ENCODE measurements around the gene OXT. TPM values are rescaled to one million over a fixed set of nuclear protein-coding genes. Genes with fewer than 3 reads are reported as not detected.
A peak's percentile ranks its signal among the peaks of the same experiment; 100 is the strongest.

The OXT gene
- total and polyA plus RNA-seq, 2 of the 13 experiments (the other 11 are each of a cell fraction or from before 2014, with no cell fraction given), result not detected

GRCh38 chr20:3081641-3082040 lies 10.2 kb downstream of the OXT start:
- Histone ChIP-seq H2AFZ (ENCODE audit: low read length) (no peak overlapping the region), H3K4me2 (ENCODE audit: low read depth, low read length) (no peak overlapping the region), H3K36me3 (replicated peaks in 1 of 2; ENCODE audit: control insufficient read depth in 1 of 2, insufficient read depth in 2 of 2, low read length in 2 of 2) (no peaks in the 10 kb centered on the region), H3K27me3 (ENCODE audit: control insufficient read depth in 1 of 2, insufficient read depth in 2 of 2, low read length in 2 of 2) (peaks cover 27 to 55% of the 10 kb centered on the region in 2 experiments), H3K9ac (ENCODE audit: insufficient read depth, low read depth, low read length) (no peak overlapping the region), H3K27ac (ENCODE audit: extremely low read length, insufficient read depth, low read length) (no peak overlapping the region), H4K20me1 (ENCODE audit: insufficient read depth, low read length) (no peaks in the 10 kb centered on the region), H3K79me2 (ENCODE audit: insufficient read depth, low read length) (no peaks in the 10 kb centered on the region), H3K9me3 (ENCODE audit: low read length) (no peaks in the 10 kb centered on the region), H3K4me1 (ENCODE audit: insufficient read depth, low read length) (peaks cover 58% of the 10 kb centered on the region), H3K4me3 (replicated peaks in 1 of 3; ENCODE audit: insufficient read depth in 1 of 3, low read depth in 2 of 3, low read length in 3 of 3) (no peak overlapping the region)
- POLR2A ChIA-PET, result no interaction called here
- DNase-seq (ENCODE audit: low spot score) (no peak), ATAC-seq (no peak), FAIRE-seq (no peak)
- TF ChIP-seq HES4 (CRISPR knock-in tag; IDR thresholded peaks at IDR 0.05; ENCODE audit: borderline replicate concordance), result peak; percentile 54; the same call in 1 of the 2 replicates
- no peak for TF ChIP-seq ZNF570 (CRISPR knock-in tag; IDR thresholded peaks at IDR 0.05; ENCODE audit: borderline replicate concordance)
- no peak for TF ChIP-seq MLLT10 (CRISPR knock-in tag; IDR thresholded peaks at IDR 0.05)
- in situ Hi-C loops (cut with HindIII; ENCODE audit: extremely low pct_ligation_motif_present, low pct_unique_long_range_greater_than_20kb) (no loop called here), intact Hi-C loops (cut with micrococcal nuclease; ENCODE audit: unreplicated experiment) (no loop called here)
- CTCF ChIA-PET (ENCODE audit: low intra/inter-chr PET ratio, low total read pairs), result no interaction called here
- 55% methylated on average over 11 of the region's 11 CpGs for WGBS (ENCODE audit: low lambda C conversion rate)
- BruUV-seq (replicated peaks), result no TSS peak

DNA sequence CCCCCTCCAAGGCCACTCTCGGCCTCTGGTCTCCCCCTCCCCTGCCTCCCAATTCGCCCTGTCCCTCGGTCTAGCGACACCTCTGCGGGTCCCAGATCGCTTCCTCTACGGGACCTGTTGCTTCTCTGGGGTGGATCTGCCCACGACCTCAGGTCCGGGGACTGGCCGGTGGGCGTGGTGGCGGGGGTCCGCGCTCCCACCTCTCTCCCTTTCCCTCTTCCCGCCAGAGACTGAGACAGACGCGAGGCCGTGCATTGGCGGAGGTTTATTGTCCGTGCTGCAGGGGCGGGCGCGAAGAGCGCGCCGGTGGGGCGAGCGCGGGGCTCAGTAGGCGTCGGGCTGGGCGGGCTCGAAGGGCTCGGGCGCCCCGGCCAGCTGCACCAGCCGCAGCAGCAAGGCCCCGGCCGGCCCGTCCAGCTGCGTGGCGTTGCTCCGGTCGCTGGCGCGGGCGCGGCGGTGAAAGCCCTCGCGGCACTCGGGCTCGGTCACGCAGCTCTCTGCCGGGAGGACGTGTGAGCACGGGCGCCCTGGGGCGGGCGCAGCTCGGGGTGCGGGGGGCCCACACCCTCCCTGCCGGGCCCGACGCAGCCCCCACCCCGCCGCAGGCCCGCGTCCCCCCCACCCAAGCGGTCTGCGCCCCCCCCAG lies 11.0 kb downstream of the OXT start:
- Histone ChIP-seq H3K27ac (ENCODE audit: extremely low read length, insufficient read depth, low read length) (no peak overlapping the region), H3K9ac (ENCODE audit: insufficient read depth, low read depth, low read length) (no peak overlapping the region), H3K36me3 (replicated peaks in 1 of 2; ENCODE audit: control insufficient read depth in 1 of 2, insufficient read depth in 2 of 2, low read length in 2 of 2) (no peaks in the 10 kb centered on the region), H2AFZ (ENCODE audit: low read length) (no peak overlapping the region), H3K9me3 (ENCODE audit: low read length) (no peaks in the 10 kb centered on the region), H3K4me2 (ENCODE audit: low read depth, low read length) (peak overlapping the region; percentile 43), H3K4me3 (replicated peaks in 1 of 3; ENCODE audit: insufficient read depth in 1 of 3, low read depth in 2 of 3, low read length in 3 of 3) (peak overlapping the region in 2 of 3 experiments; percentile 3 to 56; a peak in 1 of 6 replicates), H3K79me2 (ENCODE audit: insufficient read depth, low read length) (no peaks in the 10 kb centered on the region), H4K20me1 (ENCODE audit: insufficient read depth, low read length) (no peaks in the 10 kb centered on the region), H3K27me3 (ENCODE audit: control insufficient read depth in 1 of 2, insufficient read depth in 2 of 2, low read length in 2 of 2) (peaks cover 27 to 55% of the 10 kb centered on the region in 2 experiments), H3K4me1 (ENCODE audit: insufficient read depth, low read length) (peaks cover 50% of the 10 kb centered on the region)
- in situ Hi-C loops (cut with HindIII; ENCODE audit: extremely low pct_ligation_motif_present, low pct_unique_long_range_greater_than_20kb) (no loop called here), intact Hi-C loops (cut with micrococcal nuclease; ENCODE audit: unreplicated experiment) (no loop called here)
- ATAC-seq, result no peak; the same call in 2 of the 3 replicates
- TF ChIP-seq SALL2 (CRISPR knock-in tag; IDR thresholded peaks at IDR 0.05) (0 out of 2 replicates have a peak, but pooled peaks have one; percentile 2), U2AF2 (IDR thresholded peaks at IDR 0.05; ENCODE audit: low read depth, low read length) (no peak), UBTF (CRISPR knock-in tag; IDR thresholded peaks at IDR 0.05) (peak; percentile 21; the same call in 1 of the 2 replicates), ZNF777 (CRISPR knock-in tag; IDR thresholded peaks at IDR 0.05) (peak; percentile 69), NFIC (IDR thresholded peaks at IDR 0.05; ENCODE audit: low read length) (no peak), ZNF768 (CRISPR knock-in tag; IDR thresholded peaks at IDR 0.05) (0 out of 2 replicates have a peak, but pooled peaks have one; percentile 22)
- ChIA-PET CTCF (ENCODE audit: low intra/inter-chr PET ratio, low total read pairs) (no interaction called here), POLR2A (interaction anchor here (1.6 kb wide), 1 partner anchor 32 kb away, joined by 5 read pairs; no protein-coding TSS in a partner anchor)
- no peak for FAIRE-seq
- no peak for DNase-seq (ENCODE audit: low spot score)
- no TSS peak for BruUV-seq (replicated peaks)
- 66% methylated on average over 64 of the region's 71 CpGs for WGBS (ENCODE audit: low lambda C conversion rate)
